HG03442 (cell line): ENCODE measurements around the gene LMBR1.
A peak's percentile ranks its signal among the peaks of the same experiment; 100 is the strongest.

Experiments
- ATAC-seq: cut with Tn5 transposase; IDR thresholded peaks from one replicate; pipeline ENCODE4 v1.9.1; 2021; ENCODE audit warnings: mild to moderate bottlenecking, moderate library complexity; ENCODE audit not compliant: unreplicated experiment

LMBR1 gene

DNA sequence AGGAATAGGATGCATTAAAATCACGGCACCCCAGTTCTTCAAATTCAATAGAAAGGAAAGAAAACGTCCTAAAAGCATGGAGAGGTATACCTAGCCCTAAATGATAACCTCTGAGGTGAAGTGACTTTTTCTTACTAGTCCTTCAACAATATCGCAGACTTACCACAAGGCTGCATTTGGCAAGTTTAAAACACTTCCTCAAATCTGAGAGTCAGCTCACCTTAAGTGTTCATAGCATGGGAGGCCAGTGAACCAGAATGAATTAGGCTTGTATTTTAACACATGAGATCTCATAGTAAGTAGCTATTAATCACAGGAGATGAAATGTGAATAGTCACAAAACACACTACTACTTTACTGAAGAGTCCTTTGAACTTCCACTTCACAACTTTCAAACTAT lies 128.2 kb downstream of the LMBR1 start:
- no peak for ATAC-seq

DNA sequence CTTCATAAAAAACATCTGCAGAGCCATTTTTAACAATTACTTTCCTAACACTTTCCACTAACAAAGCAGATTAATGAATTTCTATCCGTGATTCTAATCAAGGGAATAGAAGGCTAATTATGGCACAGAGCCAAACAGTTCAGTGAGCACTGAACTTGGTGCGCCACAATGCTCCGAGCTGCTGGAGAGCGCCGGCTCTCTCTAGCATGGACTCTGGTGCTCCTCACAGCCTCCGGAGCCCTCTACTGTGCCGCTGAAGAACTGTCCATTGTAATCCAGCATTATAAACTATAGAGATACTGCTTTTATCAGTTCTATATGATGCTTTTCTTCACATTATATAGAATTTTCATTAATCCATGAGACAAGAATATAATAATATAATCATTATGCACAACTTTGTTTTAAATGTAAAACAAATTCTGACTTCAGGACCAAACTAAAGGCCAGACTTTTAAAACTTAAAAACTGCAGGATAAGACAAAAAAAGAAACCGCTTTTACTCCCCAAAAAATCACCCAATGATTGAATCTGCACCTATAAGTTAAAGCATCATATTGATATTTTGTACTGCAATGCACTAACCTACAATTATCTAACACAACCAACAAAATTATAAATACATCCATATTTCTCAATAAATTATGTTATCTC lies 128.8 kb downstream of the LMBR1 start:
- ATAC-seq, result no peak

DNA sequence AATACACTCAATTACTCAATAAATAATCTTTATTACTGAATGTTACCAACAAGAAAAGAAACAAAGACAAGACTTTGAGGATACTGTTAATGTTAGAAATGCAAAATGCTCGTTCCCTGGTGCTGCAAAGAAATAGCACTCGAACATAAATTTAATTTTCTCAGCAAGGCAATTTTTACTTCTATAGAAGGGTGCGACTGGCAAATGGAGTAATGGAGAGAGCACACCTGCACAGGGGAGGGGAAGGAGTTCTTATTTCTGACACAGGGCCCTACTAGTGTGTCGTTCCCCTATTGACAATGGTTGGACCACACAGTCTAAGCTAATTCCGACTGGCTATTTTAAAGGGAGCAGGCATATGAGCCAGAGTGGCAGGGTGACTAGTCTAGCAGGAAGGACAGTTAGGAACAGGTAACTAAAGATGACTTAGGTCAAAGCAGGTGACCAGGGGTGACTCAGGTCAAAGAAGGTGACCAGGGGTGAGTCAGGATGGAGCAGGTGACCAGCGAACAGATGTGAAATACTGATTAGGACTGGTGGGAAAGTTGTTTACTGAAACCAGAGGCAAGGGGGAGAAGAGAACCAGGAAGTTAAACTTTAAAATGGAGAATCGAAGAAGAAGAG lies 133.3 kb downstream of the LMBR1 start:
- ATAC-seq, result no peak

DNA sequence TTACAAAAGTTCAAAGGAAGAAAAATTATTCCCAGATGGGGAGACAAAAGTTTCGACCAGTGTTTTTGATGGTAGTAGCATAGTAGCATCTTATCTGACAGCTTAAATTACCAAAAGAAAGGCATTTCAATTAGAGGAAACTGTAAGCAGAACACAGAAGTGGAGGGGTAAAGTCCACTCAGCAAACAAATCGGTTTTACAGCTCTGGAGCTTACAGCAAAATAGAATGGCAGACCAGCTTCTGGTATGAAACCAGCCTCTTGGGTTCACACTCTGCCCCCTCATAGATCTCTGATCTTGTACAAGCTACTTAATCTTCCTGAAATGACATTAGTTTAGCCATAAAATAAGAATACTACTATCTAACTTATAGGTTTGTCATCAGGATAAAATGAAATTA lies 133.8 kb downstream of the LMBR1 start:
- ATAC-seq, result no peak

GRCh38 chr7:156754201-156754600 lies 138.8 kb downstream of the LMBR1 start:
- no peak for ATAC-seq

DNA sequence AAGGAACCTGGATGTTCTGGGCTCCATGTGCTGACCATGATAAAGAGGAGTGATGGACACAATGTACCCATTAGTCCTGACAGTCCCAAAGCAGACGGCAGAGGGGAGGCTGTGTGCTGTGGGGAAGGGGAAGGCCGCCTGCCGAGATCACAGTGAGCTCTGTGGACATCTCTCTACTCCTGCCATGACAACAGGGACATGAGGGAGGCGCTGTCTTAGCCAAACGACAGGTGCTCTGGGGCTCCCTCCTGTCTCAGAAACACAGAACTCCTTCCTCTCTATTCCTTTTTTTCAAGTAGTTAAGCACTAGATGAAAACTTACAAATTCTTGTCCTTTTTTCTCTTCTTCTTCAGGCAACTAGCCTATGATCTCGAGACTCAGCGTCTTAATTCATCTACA lies 139.4 kb downstream of the LMBR1 start:
- ATAC-seq, result no peak

DNA sequence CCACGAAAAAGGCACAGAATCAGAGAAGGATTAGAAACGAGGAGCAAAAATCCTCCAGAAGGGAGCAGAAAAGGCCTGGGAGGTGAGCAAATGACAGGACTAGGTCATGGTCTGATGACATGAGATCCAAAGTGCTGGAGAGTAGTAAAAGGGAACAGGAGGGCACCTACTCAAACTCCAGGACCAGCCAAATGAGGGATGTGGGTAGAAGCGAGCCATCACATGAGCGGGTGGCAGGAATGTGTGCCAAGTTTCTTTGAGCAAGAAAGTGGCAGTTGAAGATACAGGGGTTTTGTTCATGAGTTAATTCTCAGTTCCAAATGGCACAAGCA lies 139.8 kb downstream of the LMBR1 start:
- no peak for ATAC-seq

GRCh38 chr7:156752367-156753228 lies 140.4 kb downstream of the LMBR1 start:
- no peak for ATAC-seq

- peak; percentile 82 for ATAC-seq
Measured at GRCh38 chr7:156751319-156751718, 141.7 kb downstream of the LMBR1 start.

GRCh38 chr7:156747718-156748117 lies 145.3 kb downstream of the LMBR1 start:
- ATAC-seq, result no peak

DNA sequence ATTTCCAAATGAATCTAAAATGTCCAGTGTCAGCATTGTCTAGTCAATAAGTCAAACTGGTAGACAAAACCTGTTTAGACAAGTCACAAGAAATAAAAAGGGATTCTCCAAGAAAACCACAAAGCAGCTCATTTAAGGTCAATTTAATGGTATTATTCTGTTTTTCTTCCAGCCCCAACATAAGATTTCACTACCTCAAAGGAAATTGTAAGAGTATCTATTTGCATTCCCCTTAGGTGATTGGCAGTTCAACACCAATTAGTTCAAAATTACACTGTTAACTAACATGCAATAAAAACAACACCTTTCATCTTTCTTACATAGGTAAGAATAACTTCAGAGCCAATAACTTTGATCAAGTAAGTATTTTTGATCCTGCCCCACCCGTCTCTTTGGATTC lies 146.1 kb downstream of the LMBR1 start:
- no peak for ATAC-seq

GRCh38 chr7:156739596-156739995 lies 153.4 kb downstream of the LMBR1 start:
- no peak for ATAC-seq

DNA sequence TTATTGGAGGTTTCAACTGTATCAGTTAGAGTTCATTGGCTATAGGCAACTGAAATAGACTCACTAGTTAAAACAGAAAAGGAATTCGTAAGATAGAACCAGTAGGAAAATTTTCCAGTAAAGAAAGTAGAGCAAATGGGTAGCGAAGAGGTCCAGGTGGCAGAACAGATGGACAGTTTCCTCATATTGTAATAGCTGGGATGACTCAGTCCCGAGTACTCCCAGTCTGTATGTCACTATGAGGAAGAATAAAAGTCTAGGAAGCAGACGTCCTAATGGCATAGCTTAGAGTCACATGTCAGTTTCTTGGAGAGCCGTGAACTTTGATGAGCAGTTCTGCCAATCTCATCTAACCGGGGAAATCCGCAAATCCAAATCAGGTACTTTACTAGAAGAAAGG lies 157.1 kb downstream of the LMBR1 start:
- no peak for ATAC-seq

- no peak for ATAC-seq
Measured at GRCh38 chr7:156733638-156734037, 159.3 kb downstream of the LMBR1 start.

DNA sequence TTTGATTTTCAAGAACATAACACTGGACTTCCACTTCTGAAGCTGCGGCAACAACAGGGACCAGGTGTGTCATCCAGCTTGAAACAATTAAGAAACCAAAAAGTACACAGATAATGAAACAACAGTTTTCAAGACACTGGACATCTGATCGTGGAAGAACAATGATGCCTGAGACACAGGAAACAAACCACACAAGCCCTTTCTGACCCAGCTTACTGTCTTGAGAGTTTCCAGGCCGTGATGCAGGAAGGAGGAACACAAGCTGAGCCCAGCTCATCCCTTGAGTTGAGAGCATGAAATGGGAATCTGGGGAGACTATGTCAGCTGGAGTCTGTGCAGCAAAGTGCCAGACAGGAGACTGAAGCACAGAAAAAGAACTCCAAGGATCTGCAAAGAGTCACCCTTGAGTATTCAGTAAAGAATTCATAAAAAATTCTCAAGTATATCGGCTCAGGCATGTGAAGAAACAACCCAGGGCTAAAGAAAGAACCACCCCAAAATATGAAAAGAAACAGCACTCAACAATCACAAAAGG lies 160.8 kb downstream of the LMBR1 start:
- ATAC-seq, result no peak

GRCh38 chr7:156731651-156732050 lies 161.3 kb downstream of the LMBR1 start:
- ATAC-seq, result no peak

GRCh38 chr7:156725936-156726335 lies 167.0 kb downstream of the LMBR1 start:
- ATAC-seq, result no peak

DNA sequence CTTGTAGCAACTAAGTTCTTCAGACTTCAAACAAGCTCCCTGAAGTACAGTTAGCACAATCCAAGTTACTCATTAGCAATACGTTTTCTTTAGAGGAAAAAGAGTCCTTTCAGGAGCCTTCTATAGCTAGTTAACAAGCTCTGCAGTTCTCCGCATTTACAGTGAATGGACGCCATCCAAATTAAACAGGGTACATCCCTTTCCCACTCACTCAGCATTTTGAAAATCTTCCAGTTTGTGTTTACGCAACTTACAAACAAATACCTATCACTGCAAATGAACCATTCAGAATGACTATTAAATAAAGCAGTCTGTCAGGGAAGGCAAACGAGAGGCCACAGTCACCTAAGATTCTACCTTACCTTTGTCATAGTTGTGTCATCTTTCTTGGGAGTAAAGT lies 167.9 kb downstream of the LMBR1 start:
- no peak for ATAC-seq

DNA sequence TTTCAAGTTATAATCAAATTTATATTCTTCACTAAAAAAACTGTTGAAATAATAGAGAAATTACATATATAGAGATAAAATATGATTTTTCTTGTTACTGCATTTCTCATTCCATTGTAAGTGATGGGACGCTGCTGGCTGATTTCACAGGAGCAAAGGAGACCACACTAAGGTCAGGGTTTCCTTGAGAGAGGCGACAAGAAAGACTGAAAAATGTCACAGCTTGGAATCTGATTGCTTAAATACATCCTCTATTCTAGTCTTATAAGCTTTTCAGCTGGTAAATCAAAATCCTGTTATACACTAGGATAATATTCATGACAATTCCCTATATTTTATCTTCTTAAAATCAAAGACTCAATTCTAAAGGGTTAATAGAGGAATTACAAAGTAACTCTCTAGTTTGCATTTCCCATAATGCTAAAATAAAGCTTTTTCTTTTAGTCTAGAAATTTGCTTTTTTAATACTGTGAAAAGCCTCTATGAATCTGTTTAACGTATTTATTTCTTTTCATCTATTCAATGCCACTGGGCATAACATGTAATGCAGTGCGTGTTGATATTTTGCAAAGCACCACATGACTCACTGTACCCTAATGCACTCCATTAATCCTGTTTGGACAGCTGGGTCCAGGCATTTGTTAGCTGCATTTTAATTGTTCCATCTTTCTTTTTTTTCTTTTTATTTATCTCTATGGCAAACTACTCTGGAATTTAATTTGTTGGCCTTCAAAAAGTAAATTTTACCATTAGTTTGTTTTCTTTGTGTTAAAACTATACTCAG lies 170.7 kb downstream of the LMBR1 start:
- no peak for ATAC-seq

- ATAC-seq, result peak; percentile 77
Measured at GRCh38 chr7:156703773-156704482, 189.1 kb downstream of the LMBR1 start.
